GM18870 (cell line): Measurements from ENCODE around the gene NOTO.
"Not testable (repeated sequence)": the region's sequence is repeated elsewhere in the genome, so short reads cannot be mapped to it uniquely, and the experiment has no call there.

Source experiments
- ATAC-seq: cut with Tn5 transposase; IDR thresholded peaks from one replicate; pipeline ENCODE4 v1.9.1; 2021; ENCODE audit warnings: moderate library complexity; ENCODE audit not compliant: unreplicated experiment

The NOTO gene

GRCh38 chr2:73202156-73203054, at the start of gene NOTO:
Gene NOTO (plus strand): TSS chr2:73202574. CDS start chr2:73202667, 93 bp downstream.
- ATAC-seq = no peak

DNA sequence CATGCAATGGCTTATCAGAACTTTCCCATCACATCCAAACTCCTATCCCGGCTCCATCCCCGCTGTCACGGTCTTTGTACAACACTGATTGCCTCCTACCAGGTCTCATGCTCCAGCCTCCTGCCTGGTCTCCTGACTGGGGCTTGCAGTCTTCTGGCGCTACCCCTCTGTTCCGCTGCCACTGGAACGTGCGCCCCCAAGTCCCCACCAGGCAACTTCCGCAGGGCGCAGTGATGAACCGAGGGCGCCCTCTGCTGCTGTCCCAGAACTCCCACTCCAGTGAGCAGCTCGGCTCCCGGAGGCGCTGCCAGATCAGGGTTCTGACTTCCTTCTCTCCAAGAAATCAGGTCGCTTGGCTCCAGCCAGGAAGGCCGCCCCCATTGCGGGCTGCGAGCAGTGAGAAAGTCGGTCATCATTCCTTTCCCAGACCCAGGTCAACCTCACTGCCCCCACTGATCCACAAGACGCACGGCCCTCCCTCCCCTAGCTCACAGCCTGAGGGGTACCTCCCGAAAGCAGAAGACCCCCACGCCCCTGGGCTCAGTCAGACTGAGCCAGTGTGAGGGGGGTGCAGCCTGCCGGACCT, 45.7 kb upstream of the NOTO start:
- ATAC-seq = no peak

- ATAC-seq = no peak
Observed at GRCh38 chr2:73162856-73163391, 39.5 kb upstream of the NOTO start.

GRCh38 chr2:73163483-73164367, 38.6 kb upstream of the NOTO start:
- ATAC-seq = no peak

DNA sequence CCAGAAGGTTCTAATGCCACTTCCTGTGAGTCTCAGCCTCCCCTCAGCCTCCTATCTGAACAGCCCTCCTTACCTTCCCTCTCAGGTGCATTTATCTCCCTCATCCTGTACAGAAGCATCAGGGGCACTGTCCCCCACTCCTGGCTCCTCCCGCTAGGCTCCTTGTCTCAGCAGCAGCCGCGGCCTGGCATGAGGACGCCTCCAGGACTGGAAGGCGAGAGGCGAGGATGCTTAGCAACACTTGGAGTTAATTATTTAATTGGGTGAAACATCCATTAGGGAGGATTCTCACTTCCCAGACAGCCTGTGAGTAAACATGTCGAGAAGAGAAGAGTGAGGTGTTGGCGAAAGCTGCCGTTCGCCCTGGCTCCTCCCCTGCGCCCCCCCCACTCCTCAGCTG, 36.4 kb upstream of the NOTO start:
- not testable (repeated sequence) for ATAC-seq

GRCh38 chr2:73166813-73167212, 35.6 kb upstream of the NOTO start:
- not testable (repeated sequence) for ATAC-seq

- not testable (repeated sequence) for ATAC-seq
Observed at GRCh38 chr2:73168348-73168747, 34.0 kb upstream of the NOTO start.

DNA sequence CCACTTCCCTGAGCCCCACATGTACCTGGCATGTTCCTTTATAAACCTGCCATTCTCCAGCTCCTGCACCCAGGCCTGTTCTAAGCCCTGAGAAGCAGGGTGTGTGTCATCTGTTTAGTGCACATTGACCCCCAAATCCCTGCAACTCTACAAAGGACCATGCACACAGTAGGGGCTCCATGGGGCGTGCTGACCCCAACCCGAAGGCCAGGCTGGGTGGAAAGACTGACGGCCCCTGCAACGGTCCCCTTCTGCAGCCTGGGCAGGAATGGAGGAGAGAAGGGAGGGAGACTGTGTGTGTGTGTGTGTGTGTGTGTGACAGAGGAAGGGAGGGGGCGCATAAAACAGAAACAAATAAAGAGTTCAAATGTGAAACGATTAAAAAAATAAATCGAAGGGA, 32.0 kb upstream of the NOTO start:
- not testable (repeated sequence) for ATAC-seq

DNA sequence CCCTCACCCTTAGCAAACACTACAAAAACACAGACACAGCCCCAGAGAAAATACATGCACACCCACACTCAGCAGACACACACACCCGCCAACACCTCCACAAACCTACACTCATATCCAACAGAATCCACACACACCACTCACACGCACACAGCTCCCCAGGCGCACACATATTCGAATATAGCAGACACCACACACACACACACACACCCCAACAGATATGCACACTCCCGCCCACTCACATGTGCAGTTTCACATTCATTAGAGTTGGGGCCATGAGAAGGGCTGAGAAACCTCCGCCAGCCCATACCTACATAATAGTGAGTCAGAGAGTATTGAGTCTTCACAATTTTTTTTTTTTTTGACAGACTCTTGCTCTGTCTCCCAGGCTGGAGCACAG, 29.4 kb upstream of the NOTO start:
- no peak for ATAC-seq

DNA sequence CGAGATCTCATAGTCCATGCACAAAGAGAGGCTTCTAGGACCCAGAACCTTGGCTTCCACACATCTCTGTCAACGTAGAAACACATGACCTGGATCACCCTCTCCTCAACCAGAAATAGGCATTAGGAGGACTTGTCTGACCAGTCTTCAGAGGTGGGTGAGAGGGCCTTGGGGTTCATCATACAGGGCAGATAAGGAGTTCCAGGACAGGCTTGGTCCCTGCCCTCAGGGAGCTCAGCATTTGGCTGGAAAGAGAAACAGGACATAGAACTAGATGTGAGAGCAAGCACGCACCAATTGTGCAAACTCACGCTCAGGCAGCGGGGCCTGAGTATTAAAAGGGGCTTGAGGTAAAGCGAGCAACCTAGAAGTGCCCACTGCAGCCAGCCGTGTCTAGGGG, 28.6 kb upstream of the NOTO start:
- no peak for ATAC-seq

GRCh38 chr2:73174244-73174643, 28.1 kb upstream of the NOTO start:
- no peak for ATAC-seq

GRCh38 chr2:73174941-73175662, 27.3 kb upstream of the NOTO start:
- ATAC-seq = no peak

DNA sequence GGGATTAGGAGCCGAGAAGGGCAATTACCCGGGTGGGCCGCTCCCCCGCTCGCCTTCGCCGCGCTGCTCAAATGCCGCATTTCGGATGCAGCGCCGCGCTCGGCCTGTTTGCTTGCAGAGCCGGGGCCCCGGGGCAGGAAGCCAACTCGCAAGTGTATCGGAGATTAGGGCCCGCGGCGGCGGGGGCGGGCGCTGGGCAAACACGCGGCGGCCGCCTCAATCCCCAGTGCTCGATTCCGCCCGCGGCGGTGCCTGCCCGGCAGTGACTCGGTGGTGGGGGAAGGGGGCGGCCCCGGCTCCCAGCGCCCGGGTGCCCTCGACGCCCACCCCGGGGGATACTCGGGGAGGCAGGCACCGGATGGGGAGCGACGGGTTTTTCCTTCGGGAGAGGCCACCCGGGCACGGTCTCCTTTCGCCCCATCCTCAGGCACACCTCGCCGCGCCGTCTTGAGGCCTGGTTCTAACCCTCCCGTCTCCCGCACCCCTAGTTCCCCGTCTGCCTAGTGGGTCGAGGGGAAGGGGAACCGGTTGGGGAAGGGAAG, 26.6 kb upstream of the NOTO start:
- no peak for ATAC-seq

GRCh38 chr2:73176205-73176880, 26.0 kb upstream of the NOTO start:
- ATAC-seq = no peak

GRCh38 chr2:73176881-73177644, 25.3 kb upstream of the NOTO start:
- ATAC-seq = peak; percentile 66

- no peak for ATAC-seq
Observed at GRCh38 chr2:73177645-73178255, 24.6 kb upstream of the NOTO start.

DNA sequence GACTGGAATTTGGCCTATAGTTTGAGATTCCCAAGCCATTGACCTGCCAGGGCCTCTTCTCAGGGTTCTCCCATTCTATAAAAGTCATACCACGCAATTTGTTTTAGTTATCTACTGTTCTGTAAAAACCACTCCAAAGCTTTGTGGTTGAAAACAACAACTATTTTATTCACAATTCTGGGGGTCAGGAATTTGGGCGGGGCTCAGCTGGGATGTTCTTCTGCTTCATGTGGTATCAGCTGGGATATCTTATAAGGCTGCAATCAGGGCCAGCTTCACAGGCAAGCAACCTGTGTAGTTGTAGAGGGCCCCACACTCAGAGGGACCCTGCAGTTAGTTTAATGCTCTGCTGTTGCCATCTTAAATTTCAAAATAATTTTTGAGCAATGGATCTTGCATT, 16.4 kb upstream of the NOTO start:
- no peak for ATAC-seq

DNA sequence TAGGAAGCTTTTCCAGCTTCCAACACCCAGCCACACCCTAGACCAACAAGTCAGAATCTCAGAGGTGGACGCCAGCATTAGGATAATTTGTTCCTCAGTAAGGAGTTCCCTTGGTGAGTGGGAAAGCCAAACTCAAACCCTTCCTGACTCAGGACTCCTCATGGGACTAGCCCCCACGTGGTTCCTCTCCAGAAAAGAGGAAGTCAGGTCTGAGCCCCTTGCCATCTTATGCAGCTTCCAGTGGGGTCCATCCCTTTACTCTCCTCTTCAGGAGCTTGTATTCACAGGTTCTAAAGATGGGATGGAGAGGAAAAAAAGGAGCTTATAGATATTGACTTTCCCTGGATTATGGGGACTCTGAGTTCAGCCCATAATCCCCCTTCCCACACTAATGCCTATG, 14.8 kb upstream of the NOTO start:
- ATAC-seq = no peak
